Testis (tissue), 3 donors: ENCODE data around the gene TBC1D9. TPM values are rescaled to one million over a fixed set of nuclear protein-coding genes. Genes with fewer than 3 reads are reported as not detected.

Experiments used
- DNase-seq: peaks from one replicate; pipeline ENCODE4 v3.0.0-alpha.2; 2019
- H3K27ac ChIP-seq, 2 donors: fragments of 200-600 bp; sonication (generic); one replicate each; pipeline ENCODE4 v1.5.1; 2019
- H3K27me3 ChIP-seq: fragments of 200-600 bp; sonication (generic); one replicate; pipeline ENCODE4 v1.5.1; 2019
- H3K36me3 ChIP-seq: fragments of 200-600 bp; sonication (generic); one replicate; pipeline ENCODE4 v1.5.1; 2017; ENCODE audit warnings: low read depth; ENCODE audit errors: missing control alignments
- H3K4me1 ChIP-seq: fragments of 200-600 bp; sonication (generic); one replicate; pipeline ENCODE4 v1.5.1; 2019
- H3K4me3 ChIP-seq, 2 donors: fragments of 200-600 bp; sonication (generic); one replicate each; pipeline ENCODE4 v1.5.1; 2017 to 2019
- H3K9me3 ChIP-seq: fragments of 200-600 bp; sonication (generic); one replicate; pipeline ENCODE4 v1.5.1; 2017
- POLR2A ChIP-seq: fragments of 450-650 bp; IDR thresholded peaks from one replicate; pipeline ENCODE4 v1.6.1; 2017; ENCODE audit warnings: antibody characterized with exemption, mild to moderate bottlenecking, moderate library complexity
- WGBS, 2 donors: methylation state at CpG; one replicate each; pipeline ENCODE4 v1.1.5; 2018; 5-methylcytosine and 5-hydroxymethylcytosine counted together
- intact Hi-C: fragments of 100-400 bp; cut with DNase I; formaldehyde crosslinking; loops from one replicate; pipeline ENCODE4 v1.15.1; 2023; ENCODE audit warnings: low total_unique reads
- polyA plus RNA-seq: library from polyadenylated mRNA; stranded (reverse); fragments of 350-450 nt; fragmentation: Illumina TruSeq; extraction: RNeasy Lipid Tissue Mini Kit (QIAGEN cat#74804); gene quantifications from one replicate; pipeline ENCODE4 v1.2.3, GENCODE V29; 2014; ENCODE audit warnings: low read depth, low replicate concordance; ENCODE audit not compliant: insufficient read depth
- total RNA-seq, 2 donors: library from RNA; depleted of rRNA; stranded (reverse); fragments of >200 nt; gene quantifications; one replicate each; pipeline ENCODE4 v1.2.3, GENCODE V29; 2016
- TF ChIP-seq, protein P1 (sequence below), 3 experiments: fragments of 450-650 bp in 2 of 3; fragments of 200-600 bp in 1 of 3; sonication (generic) in 1 of 3; IDR thresholded peaks; one replicate each; pipeline ENCODE4 v1.5.1; 2016 to 2019; ENCODE audit warnings: antibody characterized with exemption in 3 of 3, mild to moderate bottlenecking in 2 of 3, moderate library complexity in 1 of 3

Gene TBC1D9
- total and polyA plus RNA-seq, 3 donors from 2014 or later, result 8.6 to 13.1 (median 9.8) TPM

DNA sequence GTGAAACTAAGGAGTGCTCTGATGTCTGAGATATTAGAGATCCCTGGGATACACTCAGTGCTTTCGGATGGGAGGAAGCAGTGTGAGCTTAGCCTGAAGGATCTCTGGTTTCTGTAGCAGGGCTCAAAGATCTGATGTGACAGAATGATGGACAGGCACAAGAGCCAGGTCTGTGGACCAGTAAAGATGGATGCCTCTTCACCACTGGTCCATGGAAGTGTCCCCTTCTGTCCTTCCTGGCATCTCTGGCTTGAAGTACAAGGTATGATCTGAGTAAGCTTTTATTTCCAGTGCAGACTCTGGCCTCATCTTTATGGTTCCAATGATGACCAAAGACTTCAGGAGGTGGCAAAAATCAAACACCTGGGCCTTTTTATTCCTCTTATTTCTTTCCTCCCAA, 88.1 kb downstream of the TBC1D9 start:
- Histone ChIP-seq H3K36me3 (no peaks in the 10 kb centered on the region), H3K9me3 (no peaks in the 10 kb centered on the region), H3K27me3 (no peaks in the 10 kb centered on the region), H3K4me3 (no peak overlapping the region), H3K27ac (no peak overlapping the region), H3K4me1 (no peaks in the 10 kb centered on the region)
- WGBS, 2 donors, result 89 to 96% methylated on average over 1 of the region's 1 CpG
- TF ChIP-seq, protein P1, sequence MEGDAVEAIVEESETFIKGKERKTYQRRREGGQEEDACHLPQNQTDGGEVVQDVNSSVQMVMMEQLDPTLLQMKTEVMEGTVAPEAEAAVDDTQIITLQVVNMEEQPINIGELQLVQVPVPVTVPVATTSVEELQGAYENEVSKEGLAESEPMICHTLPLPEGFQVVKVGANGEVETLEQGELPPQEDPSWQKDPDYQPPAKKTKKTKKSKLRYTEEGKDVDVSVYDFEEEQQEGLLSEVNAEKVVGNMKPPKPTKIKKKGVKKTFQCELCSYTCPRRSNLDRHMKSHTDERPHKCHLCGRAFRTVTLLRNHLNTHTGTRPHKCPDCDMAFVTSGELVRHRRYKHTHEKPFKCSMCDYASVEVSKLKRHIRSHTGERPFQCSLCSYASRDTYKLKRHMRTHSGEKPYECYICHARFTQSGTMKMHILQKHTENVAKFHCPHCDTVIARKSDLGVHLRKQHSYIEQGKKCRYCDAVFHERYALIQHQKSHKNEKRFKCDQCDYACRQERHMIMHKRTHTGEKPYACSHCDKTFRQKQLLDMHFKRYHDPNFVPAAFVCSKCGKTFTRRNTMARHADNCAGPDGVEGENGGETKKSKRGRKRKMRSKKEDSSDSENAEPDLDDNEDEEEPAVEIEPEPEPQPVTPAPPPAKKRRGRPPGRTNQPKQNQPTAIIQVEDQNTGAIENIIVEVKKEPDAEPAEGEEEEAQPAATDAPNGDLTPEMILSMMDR (IDR thresholded peaks at IDR 0.05), result no peak
- no peak for TF ChIP-seq POLR2A
- intact Hi-C loops, result no loop called here
- no peak for DNase-seq

DNA sequence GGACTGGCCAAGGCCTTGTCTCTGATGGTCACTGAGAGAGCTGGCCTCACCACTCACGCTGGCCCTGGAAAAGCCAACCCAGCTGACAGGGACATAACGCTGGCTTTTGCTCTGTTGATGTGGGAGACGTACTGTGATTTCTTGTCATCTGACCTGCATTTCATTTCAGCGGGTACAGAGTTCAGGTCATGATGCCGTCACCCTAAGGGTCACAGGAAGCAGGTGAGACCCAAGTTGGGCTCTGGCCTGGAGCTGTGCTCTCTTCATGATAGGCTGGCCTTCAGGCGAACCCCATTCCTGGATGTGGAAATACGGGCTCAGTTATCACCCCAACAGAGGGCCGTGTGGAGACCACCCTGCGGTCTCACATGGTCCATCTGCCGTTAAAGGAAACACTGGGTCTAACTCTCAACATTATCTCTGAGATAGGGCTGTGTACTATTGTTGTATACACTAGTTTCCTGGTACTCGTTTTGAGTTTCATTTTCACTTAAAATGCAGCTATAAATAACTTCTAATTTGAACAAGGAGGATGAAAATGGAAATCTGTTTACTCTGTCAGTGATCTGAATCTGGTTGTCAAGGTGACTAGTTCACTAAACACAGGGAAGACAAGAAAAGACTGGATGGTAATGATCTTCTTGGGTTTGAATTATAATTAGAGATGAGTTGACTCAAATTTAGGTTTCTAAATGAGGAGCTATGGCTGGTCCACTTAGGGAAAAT, 89.1 kb downstream of the TBC1D9 start:
- no peak for DNase-seq
- Histone ChIP-seq H3K4me3 (no peak overlapping the region), H3K27me3 (no peaks in the 10 kb centered on the region), H3K27ac (no peak overlapping the region), H3K4me1 (no peaks in the 10 kb centered on the region), H3K36me3 (no peaks in the 10 kb centered on the region), H3K9me3 (no peaks in the 10 kb centered on the region)
- TF ChIP-seq, protein P1 (IDR thresholded peaks at IDR 0.05), result no peak
- no peak for TF ChIP-seq POLR2A
- 81 to 89% methylated on average over 11 of the region's 11 CpGs for WGBS, 2 donors
- intact Hi-C loops, result no loop called here

DNA sequence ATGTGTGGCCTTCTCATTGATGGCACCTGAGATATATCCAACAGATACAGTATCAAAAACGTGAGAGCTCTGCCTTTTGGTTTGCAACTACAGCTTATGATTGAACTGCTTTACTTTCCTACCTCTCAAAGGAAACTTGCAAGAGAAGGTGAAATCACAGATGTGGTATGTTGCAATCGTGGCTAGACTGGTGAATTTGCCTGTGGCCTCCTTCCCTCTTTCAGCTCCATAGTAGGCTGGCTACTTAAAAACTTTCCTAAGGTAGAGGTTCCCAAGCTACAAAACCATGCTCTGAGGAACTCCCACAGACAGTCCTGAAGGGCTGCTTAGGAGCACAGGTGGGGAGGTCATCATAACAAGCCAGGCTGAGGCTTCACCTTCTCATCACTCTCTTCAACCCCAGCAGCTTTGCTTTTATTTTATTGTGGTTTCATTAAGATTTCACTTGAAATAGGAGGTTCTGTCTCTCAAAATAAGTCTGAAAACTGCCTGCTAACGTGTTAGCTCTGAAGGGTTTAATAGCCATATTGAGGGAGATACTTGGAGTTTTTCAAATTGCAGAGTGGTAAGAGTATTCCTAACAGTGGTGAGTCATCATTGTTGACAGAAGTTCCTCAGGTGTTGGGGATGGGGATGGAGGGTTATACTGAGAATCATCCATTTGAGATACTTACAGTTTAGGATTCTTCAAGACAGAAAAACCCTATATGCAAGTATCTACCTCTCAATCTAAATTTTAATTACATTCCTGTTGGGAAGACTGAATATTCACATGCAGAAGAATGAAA, 93.9 kb downstream of the TBC1D9 start:
- 75 to 94% methylated on average over 3 of the region's 3 CpGs for WGBS, 2 donors
- DNase-seq, result no peak
- Histone ChIP-seq H3K27me3 (no peaks in the 10 kb centered on the region), H3K9me3 (no peaks in the 10 kb centered on the region), H3K36me3 (no peaks in the 10 kb centered on the region), H3K4me1 (no peaks in the 10 kb centered on the region), H3K4me3 (no peak overlapping the region), H3K27ac (no peak overlapping the region)
- intact Hi-C loops, result no loop called here
- TF ChIP-seq POLR2A, result no peak
- TF ChIP-seq, protein P1 (IDR thresholded peaks at IDR 0.05), result no peak

DNA sequence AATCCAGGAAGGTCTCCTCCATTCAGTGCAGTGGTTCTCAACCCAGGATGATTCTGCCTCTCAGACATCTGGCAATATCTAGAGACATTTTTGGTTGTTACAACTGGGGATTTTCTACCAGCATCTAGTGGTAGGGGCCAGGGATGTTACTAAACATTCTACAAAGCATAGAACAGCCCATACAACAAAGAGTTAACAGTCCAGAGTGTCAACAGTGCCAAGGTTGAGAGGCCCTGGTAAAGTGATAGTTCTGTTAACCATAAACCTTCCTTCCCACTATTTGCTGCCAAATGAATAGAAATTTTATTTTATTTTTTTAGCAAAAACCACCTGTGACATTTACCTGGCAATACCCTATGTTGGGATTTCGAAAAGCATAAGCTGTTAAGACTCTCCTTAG, 94.6 kb downstream of the TBC1D9 start:
- Histone ChIP-seq H3K9me3 (no peaks in the 10 kb centered on the region), H3K27ac (no peak overlapping the region), H3K4me3 (no peak overlapping the region), H3K27me3 (no peaks in the 10 kb centered on the region), H3K36me3 (no peaks in the 10 kb centered on the region), H3K4me1 (no peaks in the 10 kb centered on the region)
- WGBS, 2 donors, result 92 to 100% methylated on average over 1 of the region's 1 CpG
- TF ChIP-seq, protein P1 (IDR thresholded peaks at IDR 0.05), result no peak
- TF ChIP-seq POLR2A, result no peak
- DNase-seq, result no peak
- intact Hi-C loops, result no loop called here
